ENCODE results near the gene UBE3C.

- TF ChIP-seq POLR2AphosphoS5 (IDR thresholded peaks at IDR 0.05; ENCODE audit: low read depth, low read length) = no peak
- no peak for TF ChIP-seq POLR2A (IDR thresholded peaks at IDR 0.05; ENCODE audit: low read depth, low read length)
Measured at GRCh38 chr7:157267516-157267915, 128.8 kb downstream of the UBE3C start.
